Prostate gland (tissue), 2 donors: ENCODE data around the gene NUAK2.

Experiments
- POLR2A ChIP-seq: fragments of 450-650 bp; IDR thresholded peaks from one replicate; pipeline ENCODE4 v1.6.1; 2016; ENCODE audit warnings: antibody characterized with exemption, mild to moderate bottlenecking
- POLR2AphosphoS5 ChIP-seq: sonication (generic); formaldehyde crosslinking; IDR thresholded peaks from one replicate; pipeline ENCODE4 v1.6.1; 2017; ENCODE audit warnings: antibody characterized with exemption
- TF ChIP-seq, protein P1 (sequence below), 4 experiments: fragments of 200-600 bp in 2 of 4; fragments of 450-650 bp in 2 of 4; sonication (generic) in 2 of 4; IDR thresholded peaks; 1 replicate in 3 of 4; 2 replicates in 1 of 4; pipeline ENCODE4 v1.5.1; 2016 to 2019; ENCODE audit warnings: antibody characterized with exemption in 4 of 4, mild to moderate bottlenecking in 2 of 4, moderate library complexity in 2 of 4

- TF ChIP-seq, protein P1, sequence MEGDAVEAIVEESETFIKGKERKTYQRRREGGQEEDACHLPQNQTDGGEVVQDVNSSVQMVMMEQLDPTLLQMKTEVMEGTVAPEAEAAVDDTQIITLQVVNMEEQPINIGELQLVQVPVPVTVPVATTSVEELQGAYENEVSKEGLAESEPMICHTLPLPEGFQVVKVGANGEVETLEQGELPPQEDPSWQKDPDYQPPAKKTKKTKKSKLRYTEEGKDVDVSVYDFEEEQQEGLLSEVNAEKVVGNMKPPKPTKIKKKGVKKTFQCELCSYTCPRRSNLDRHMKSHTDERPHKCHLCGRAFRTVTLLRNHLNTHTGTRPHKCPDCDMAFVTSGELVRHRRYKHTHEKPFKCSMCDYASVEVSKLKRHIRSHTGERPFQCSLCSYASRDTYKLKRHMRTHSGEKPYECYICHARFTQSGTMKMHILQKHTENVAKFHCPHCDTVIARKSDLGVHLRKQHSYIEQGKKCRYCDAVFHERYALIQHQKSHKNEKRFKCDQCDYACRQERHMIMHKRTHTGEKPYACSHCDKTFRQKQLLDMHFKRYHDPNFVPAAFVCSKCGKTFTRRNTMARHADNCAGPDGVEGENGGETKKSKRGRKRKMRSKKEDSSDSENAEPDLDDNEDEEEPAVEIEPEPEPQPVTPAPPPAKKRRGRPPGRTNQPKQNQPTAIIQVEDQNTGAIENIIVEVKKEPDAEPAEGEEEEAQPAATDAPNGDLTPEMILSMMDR (IDR thresholded peaks at IDR 0.05) = no peak
- no peak for TF ChIP-seq POLR2AphosphoS5
- TF ChIP-seq POLR2A = no peak
Measured at GRCh38 chr1:205360891-205361290, 39.3 kb upstream of the NUAK2 start.
